T-helper 1 cell treated with Interleukin-12 subunit alpha and Interleukin-12 subunit beta and Interleukin-4 antibody, amounts not matched to agents 30 μg/mL and 1 μg/mL, for 36 hours (primary cell): ENCODE results near the gene EMC6.
A peak's percentile ranks its signal among the peaks of the same experiment; 100 is the strongest.

Experiments used
- H3K27ac Mint-ChIP-seq: one replicate; pipeline ENCODE4 v1.8.0; 2021; ENCODE audit warnings: mild to moderate bottlenecking, mixed read lengths
- H3K27me3 Mint-ChIP-seq: one replicate; pipeline ENCODE4 v1.8.0; 2021; ENCODE audit warnings: low read depth, mixed read lengths
- H3K36me3 Mint-ChIP-seq: one replicate; pipeline ENCODE4 v1.8.0; 2021; ENCODE audit warnings: low read depth, mixed read lengths
- H3K4me1 Mint-ChIP-seq: one replicate; pipeline ENCODE4 v1.8.0; 2021; ENCODE audit warnings: low read depth, mixed read lengths
- H3K4me3 Mint-ChIP-seq: one replicate; pipeline ENCODE4 v1.8.0; 2021; ENCODE audit warnings: mild to moderate bottlenecking, moderate library complexity, mixed read lengths
- H3K9me3 Mint-ChIP-seq: one replicate; pipeline ENCODE4 v1.8.0; 2021; ENCODE audit warnings: mixed read lengths

Gene EMC6

GRCh38 chr17:3668279-3669084 lies at the start of gene EMC6, which contains the start of gene TAX1BP3:
Gene EMC6 (plus strand): TSS chr17:3668812. CDS start chr17:3669147, 335 bp downstream.
Gene TAX1BP3 (minus strand): TSS chr17:3668578. CDS start chr17:3668526, 52 bp downstream.
- no peaks in the 10 kb centered on the region for H3K9me3 Mint-ChIP-seq
- peaks cover 12% of the 10 kb centered on the region for H3K36me3 Mint-ChIP-seq
- no peaks in the 10 kb centered on the region for H3K27me3 Mint-ChIP-seq
- H3K27ac Mint-ChIP-seq: peak within 1 kb of the TSS; percentile 91
- H3K4me1 Mint-ChIP-seq: peaks cover 23% of the 10 kb centered on the region
- peak within 1 kb of the TSS; percentile 96 for H3K4me3 Mint-ChIP-seq

GRCh38 chr17:3621146-3621720 lies 47.4 kb upstream of the EMC6 start:
- H3K36me3 Mint-ChIP-seq: peaks cover 42% of the 10 kb centered on the region
- no peak overlapping the region for H3K4me3 Mint-ChIP-seq
- no peaks in the 10 kb centered on the region for H3K27me3 Mint-ChIP-seq
- H3K4me1 Mint-ChIP-seq: no peaks in the 10 kb centered on the region
- H3K27ac Mint-ChIP-seq: no peak overlapping the region
- peaks cover 4% of the 10 kb centered on the region for H3K9me3 Mint-ChIP-seq

DNA sequence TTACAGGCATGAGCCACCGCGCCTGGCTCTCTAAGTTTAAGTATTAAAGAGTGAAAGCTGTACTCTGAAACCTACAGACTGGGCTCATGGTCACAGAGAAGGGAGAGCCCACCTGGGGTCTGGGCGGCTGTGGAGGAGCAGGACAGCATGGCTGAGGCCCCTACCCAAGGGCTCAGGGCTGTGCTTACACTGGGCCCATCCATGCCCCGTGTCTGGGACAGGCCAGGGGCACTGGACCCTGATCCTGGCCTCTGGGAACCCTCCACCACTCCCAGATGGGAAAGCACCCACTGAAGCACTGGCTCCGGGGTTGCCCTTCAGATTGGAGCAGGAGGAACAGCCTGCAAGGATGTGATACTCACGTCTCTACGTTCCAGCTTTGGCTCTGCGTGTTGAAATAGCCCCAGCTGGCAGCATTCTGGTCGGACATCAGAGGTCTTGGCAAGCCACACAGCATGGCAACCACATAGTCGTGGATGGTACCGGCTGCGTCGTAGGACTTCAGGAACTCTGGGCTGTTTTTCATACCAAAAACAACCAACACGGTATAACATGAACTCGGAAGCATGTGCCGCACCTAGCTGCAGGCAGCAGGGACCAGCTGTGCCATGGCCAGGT lies 45.5 kb upstream of the EMC6 start:
- Mint-ChIP-seq H3K9me3 (no peaks in the 10 kb centered on the region), H3K4me3 (no peak overlapping the region), H3K27ac (no peak overlapping the region), H3K4me1 (no peaks in the 10 kb centered on the region), H3K36me3 (peaks cover 34% of the 10 kb centered on the region), H3K27me3 (no peaks in the 10 kb centered on the region)

DNA sequence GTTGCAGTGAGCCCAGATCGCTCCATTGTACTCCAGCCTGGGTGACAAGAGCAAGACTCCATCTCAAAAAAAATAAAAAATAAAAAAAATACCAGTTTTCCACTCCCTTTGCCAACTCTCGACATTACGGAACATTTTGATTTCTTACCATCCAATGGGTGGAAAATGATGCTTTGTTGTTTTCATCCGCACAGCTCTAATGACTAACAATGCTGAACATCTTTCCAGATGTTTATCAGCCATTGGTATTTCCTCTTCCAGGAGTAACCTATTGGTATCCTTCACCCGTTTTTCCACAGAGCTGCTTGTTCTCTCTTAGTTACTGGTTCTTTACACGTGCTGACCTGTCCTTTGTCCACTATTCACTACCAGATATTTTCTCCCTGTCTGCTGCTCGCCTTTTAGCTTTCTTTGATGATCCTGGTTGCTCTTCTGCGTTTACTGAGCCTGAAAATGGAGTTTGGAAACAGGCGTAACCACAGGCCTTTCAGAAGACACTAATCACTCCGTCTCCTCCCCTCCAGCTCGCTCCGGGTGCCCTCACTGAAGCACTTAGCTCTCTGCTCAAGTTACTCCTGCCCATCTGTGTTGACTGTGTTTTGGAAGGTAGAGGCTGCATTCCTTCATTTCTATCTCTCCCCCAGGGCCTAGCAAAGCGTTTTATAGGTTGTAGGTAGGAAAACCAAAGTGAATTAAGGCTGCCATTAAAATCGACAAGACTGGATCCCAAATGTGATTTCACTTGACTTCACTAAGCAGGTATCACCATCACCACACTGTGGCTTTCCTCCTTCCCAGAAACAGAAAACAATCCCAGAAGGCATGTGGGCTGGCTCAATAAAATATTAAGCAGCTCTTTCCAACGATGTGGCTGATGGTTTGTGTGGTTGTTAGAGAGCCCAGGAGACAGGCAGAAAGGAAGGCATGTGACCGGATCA lies 41.5 kb upstream of the EMC6 start:
- H3K4me3 Mint-ChIP-seq: no peak overlapping the region
- no peaks in the 10 kb centered on the region for H3K9me3 Mint-ChIP-seq
- H3K27me3 Mint-ChIP-seq: no peaks in the 10 kb centered on the region
- H3K36me3 Mint-ChIP-seq: peaks cover 23% of the 10 kb centered on the region
- H3K4me1 Mint-ChIP-seq: no peaks in the 10 kb centered on the region
- H3K27ac Mint-ChIP-seq: no peak overlapping the region

GRCh38 chr17:3627769-3628167 lies 40.8 kb upstream of the EMC6 start:
- peaks cover 27% of the 10 kb centered on the region for H3K36me3 Mint-ChIP-seq
- no peak overlapping the region for H3K27ac Mint-ChIP-seq

DNA sequence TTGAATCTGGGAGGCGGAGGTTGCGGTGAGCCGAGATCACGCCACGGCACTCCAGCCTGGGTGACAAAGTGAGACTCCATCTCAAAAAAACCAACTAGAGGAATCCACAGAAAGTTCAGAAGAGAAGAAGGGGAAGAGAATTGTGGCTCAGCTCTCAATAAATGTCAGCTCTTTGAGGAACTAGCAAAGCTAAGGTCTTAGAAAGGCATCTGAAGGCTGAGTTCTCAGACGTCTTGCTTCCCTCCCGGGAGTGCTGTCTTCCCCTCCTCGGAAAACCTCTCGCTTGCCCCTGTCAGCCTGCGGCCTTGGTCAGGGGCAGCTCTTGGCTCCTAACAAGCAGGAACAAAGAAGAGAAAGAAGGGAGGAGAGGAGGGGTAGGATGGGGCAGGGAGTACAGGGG lies 37.8 kb upstream of the EMC6 start:
- H3K9me3 Mint-ChIP-seq: no peaks in the 10 kb centered on the region
- H3K27me3 Mint-ChIP-seq: no peaks in the 10 kb centered on the region
- H3K27ac Mint-ChIP-seq: no peak overlapping the region
- peaks cover 24% of the 10 kb centered on the region for H3K36me3 Mint-ChIP-seq
- H3K4me1 Mint-ChIP-seq: peaks cover 8% of the 10 kb centered on the region
- no peak overlapping the region for H3K4me3 Mint-ChIP-seq

More at GRCh38 chr17:3627769-3628167, 40.8 kb upstream of the EMC6 start:
- no peaks in the 10 kb centered on the region for H3K9me3 Mint-ChIP-seq
- no peaks in the 10 kb centered on the region for H3K27me3 Mint-ChIP-seq
- H3K4me3 Mint-ChIP-seq: no peak overlapping the region
- H3K4me1 Mint-ChIP-seq: no peaks in the 10 kb centered on the region

- H3K4me1 Mint-ChIP-seq: peaks cover 11% of the 10 kb centered on the region
- H3K36me3 Mint-ChIP-seq: peaks cover 15% of the 10 kb centered on the region
- H3K27ac Mint-ChIP-seq: no peak overlapping the region
- no peaks in the 10 kb centered on the region for H3K9me3 Mint-ChIP-seq
- no peak overlapping the region for H3K4me3 Mint-ChIP-seq
- no peaks in the 10 kb centered on the region for H3K27me3 Mint-ChIP-seq
Observed at GRCh38 chr17:3632287-3632686, 36.3 kb upstream of the EMC6 start.

DNA sequence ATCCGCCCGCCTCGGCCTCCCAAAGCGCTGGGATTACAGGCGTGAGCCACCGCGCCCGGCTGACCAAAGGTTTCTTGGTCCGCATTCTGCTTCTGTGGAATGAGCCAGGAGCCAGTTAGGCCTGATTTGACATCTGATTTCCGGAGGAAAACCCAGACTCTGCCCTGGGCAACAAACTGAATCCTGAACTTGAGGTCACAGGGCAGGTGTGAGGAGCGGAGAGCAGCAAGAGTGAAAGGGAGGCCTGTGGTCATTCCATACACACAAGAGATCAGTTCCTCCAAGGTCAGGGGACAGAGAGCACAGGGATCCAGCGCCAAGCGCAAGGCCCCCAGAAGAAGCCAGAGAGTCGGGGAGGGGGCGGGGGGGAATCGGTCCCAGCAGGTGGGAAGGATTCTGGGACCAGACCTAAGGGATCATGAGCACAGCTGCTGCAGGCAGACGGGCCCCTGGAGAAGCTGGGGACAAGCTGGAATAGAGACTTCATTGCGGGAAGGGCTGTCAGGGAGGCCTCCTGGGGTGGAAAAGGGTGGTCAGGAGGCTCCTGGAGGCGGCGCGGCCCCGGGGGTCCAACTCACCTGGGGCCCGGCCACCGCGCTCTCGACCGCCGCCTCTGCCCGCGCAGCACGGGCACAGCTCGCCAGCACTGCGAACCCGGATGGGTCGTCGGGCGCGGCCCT lies 33.0 kb upstream of the EMC6 start:
- no peaks in the 10 kb centered on the region for H3K9me3 Mint-ChIP-seq
- H3K36me3 Mint-ChIP-seq: peaks cover 13% of the 10 kb centered on the region
- peaks cover 34% of the 10 kb centered on the region for H3K4me1 Mint-ChIP-seq
- peak overlapping the region; percentile 98 for H3K4me3 Mint-ChIP-seq
- H3K27me3 Mint-ChIP-seq: no peaks in the 10 kb centered on the region
- H3K27ac Mint-ChIP-seq: peak overlapping the region; percentile 73

GRCh38 chr17:3636154-3636907 lies 32.3 kb upstream of the EMC6 start, which contains the start of the genes CTNS and SHPK:
Gene CTNS (plus strand): TSS chr17:3636760. CDS start chr17:3640207, 3,447 bp downstream.
Gene SHPK (minus strand): TSS chr17:3636250. CDS start chr17:3636219, 31 bp downstream.
- H3K9me3 Mint-ChIP-seq: no peaks in the 10 kb centered on the region
- H3K4me3 Mint-ChIP-seq: peak within 1 kb of the TSS; percentile 98
- H3K27ac Mint-ChIP-seq: peak within 1 kb of the TSS; percentile 99
- H3K4me1 Mint-ChIP-seq: peaks cover 37% of the 10 kb centered on the region
- H3K36me3 Mint-ChIP-seq: peaks cover 13% of the 10 kb centered on the region
- H3K27me3 Mint-ChIP-seq: no peaks in the 10 kb centered on the region

GRCh38 chr17:3636908-3637373 lies 31.7 kb upstream of the EMC6 start:
- peak overlapping the region; percentile 98 for H3K4me3 Mint-ChIP-seq
- peak overlapping the region; percentile 74 for H3K27ac Mint-ChIP-seq
- H3K36me3 Mint-ChIP-seq: peaks cover 13% of the 10 kb centered on the region
- H3K27me3 Mint-ChIP-seq: no peaks in the 10 kb centered on the region
- H3K9me3 Mint-ChIP-seq: no peaks in the 10 kb centered on the region
- peaks cover 40% of the 10 kb centered on the region for H3K4me1 Mint-ChIP-seq

GRCh38 chr17:3639981-3640596 lies 28.5 kb upstream of the EMC6 start:
- Mint-ChIP-seq H3K36me3 (peaks cover 11% of the 10 kb centered on the region), H3K4me1 (peaks cover 41% of the 10 kb centered on the region), H3K9me3 (no peaks in the 10 kb centered on the region), H3K27me3 (no peaks in the 10 kb centered on the region), H3K27ac (peak overlapping the region; percentile 93), H3K4me3 (peak overlapping the region; percentile 69)

DNA sequence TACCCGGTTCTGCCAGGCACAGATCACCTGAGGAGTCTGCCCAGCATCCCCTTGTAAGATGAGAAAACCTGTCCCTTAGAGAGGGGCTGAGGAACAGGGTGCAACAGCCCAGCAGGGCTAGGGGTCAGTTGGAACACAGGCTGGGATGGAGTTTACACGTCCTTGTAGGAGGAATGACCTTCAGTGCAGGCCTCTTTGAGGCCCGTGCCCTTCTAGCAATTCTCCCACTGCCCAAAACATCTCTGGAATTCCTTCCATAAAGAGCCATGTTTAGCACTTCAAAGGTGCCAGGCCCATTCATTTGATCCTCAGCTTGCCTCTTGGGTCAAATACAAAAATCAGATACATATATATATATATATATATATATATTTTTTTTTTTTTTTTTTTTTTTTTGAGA lies 27.6 kb upstream of the EMC6 start:
- Mint-ChIP-seq H3K4me1 (peaks cover 41% of the 10 kb centered on the region), H3K36me3 (peaks cover 12% of the 10 kb centered on the region), H3K27me3 (no peaks in the 10 kb centered on the region), H3K27ac (peak overlapping the region; percentile 55), H3K9me3 (no peaks in the 10 kb centered on the region), H3K4me3 (no peak overlapping the region)
